ENCODE data around the gene STK11IP. TPM values are rescaled to one million over a fixed set of nuclear protein-coding genes. Genes with fewer than 3 reads are reported as not detected.

Gene STK11IP
- total RNA-seq, 2 experiments from 2014 or later: 26.4 to 27.5 TPM

DNA sequence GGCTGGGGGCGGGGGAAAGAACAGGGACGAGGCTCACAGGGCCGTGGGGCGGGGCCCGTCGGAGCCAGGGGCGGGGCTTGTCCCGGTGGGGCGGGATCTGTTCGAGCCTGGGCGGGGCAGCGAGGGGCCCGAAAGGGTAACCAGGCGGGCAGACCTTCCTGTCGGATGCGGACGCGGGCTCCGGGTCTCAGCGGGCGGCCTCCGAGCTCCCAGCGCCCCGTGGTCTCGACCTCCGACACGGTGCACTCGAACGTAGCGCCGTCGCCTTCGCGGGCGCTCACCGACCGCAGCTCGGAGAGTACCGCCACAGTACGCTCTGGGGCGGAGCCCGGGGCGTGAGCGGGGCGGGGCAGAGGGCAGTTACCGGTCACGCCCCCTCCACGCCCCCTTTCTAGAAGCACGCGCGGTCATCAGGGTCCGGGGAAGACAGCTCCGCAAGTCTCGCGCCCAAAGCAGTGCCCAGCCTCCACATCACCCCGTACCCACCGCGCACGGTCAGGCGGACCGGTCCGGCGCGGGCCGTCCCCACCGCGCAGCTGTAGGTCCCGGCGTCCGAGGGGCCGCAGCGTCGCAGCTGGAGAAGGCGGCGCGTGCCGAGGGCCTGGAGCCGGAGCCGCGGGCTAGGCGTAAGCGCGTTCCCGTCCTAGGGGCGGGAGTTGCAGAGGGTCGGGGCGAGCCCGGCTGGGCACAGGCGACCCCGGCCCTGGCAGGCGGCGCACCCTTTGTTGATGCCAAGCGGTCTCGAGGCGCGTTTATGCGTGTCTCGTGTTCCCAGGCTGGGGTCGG, 45.1 kb upstream of the STK11IP start:
- ChIA-PET CTCF (interaction anchor here (0.7 to 4.2 kb wide), 6 partner anchors 8 to 150 kb away, joined by 3 to 23 read pairs (median 4); no protein-coding TSS in a partner anchor), POLR2A (interaction anchor here (0.7 to 1.2 kb wide), 2 partner anchors 8 to 53 kb away, joined by 3 to 4 read pairs; partner anchors contain the start of genes CHPF and TMEM198)
- Mint-ChIP-seq H3K27ac (no peak overlapping the region), H3K36me3 (ENCODE audit: low read depth) (no peaks in the 10 kb centered on the region), H3K4me1 (ENCODE audit: low read depth) (no peaks in the 10 kb centered on the region), H3K9me3 (no peaks in the 10 kb centered on the region), H3K27me3 (peaks cover 37% of the 10 kb centered on the region), H3K4me3 (peak overlapping the region; percentile 74)
- peak; percentile 87 for DNase-seq
- peak; percentile 92 for ATAC-seq
- TF ChIP-seq CTCF (IDR thresholded peaks at IDR 0.05): no peak
- intact Hi-C loops (cut with micrococcal nuclease): no loop called here

- H3K9me3 Mint-ChIP-seq: no peaks in the 10 kb centered on the region
- DNase-seq (no peak), ATAC-seq (no peak)
- no peak for TF ChIP-seq CTCF (IDR thresholded peaks at IDR 0.05)
- H3K36me3 Mint-ChIP-seq (ENCODE audit: low read depth): no peaks in the 10 kb centered on the region
- intact Hi-C loops (cut with micrococcal nuclease): no loop called here
- no peak overlapping the region for H3K27ac Mint-ChIP-seq
- peaks cover 37% of the 10 kb centered on the region for H3K27me3 Mint-ChIP-seq
- no peaks in the 10 kb centered on the region for H3K4me1 Mint-ChIP-seq (ENCODE audit: low read depth)
- POLR2A ChIA-PET: interaction anchor here (1.2 kb wide), 1 partner anchor 53 kb away, joined by 3 read pairs; no protein-coding TSS in a partner anchor
- CTCF ChIA-PET: interaction anchor here (0.7 to 4.2 kb wide), 3 partner anchors 8 to 90 kb away, joined by 3 to 23 read pairs (median 3); no protein-coding TSS in a partner anchor
- peak overlapping the region; percentile 24 for H3K4me3 Mint-ChIP-seq
Observed at GRCh38 chr2:219553168-219553417, 44.6 kb upstream of the STK11IP start.

DNA sequence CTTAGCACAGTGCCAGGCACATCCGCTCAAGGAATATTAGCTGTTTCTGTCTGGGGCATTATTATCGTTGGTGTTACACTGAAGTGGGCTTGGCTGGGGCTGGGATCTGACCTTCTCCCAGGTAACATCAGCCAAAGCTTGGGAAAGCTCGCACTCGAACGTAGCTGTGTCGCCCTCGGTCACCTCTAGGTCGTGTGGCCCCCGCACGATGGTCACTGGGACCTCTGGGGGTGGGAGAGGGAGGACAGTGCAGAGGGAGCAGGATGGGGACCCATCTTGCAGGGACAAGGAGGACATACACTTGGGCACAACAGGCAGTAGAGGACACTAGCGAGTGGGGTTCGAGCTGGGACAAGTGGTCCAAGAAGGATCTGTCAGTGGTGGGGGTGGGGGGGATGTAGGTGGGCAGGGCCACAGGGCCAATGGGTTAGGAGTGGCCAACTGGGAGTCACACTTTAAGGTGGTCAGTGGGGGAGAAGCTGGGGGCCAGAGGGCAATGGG, 44.1 kb upstream of the STK11IP start:
- no peak for DNase-seq
- no peak overlapping the region for H3K27ac Mint-ChIP-seq
- H3K36me3 Mint-ChIP-seq (ENCODE audit: low read depth): no peaks in the 10 kb centered on the region
- ChIA-PET POLR2A (no interaction called here), CTCF (interaction anchor here (0.9 to 4.2 kb wide), 2 partner anchors 9 to 12 kb away, joined by 3 to 23 read pairs; no protein-coding TSS in a partner anchor)
- no peak for TF ChIP-seq CTCF (IDR thresholded peaks at IDR 0.05)
- peak overlapping the region; percentile 24 for H3K4me3 Mint-ChIP-seq
- H3K4me1 Mint-ChIP-seq (ENCODE audit: low read depth): no peaks in the 10 kb centered on the region
- no peak for ATAC-seq
- intact Hi-C loops (cut with micrococcal nuclease): no loop called here
- no peaks in the 10 kb centered on the region for H3K9me3 Mint-ChIP-seq
- peaks cover 34% of the 10 kb centered on the region for H3K27me3 Mint-ChIP-seq

DNA sequence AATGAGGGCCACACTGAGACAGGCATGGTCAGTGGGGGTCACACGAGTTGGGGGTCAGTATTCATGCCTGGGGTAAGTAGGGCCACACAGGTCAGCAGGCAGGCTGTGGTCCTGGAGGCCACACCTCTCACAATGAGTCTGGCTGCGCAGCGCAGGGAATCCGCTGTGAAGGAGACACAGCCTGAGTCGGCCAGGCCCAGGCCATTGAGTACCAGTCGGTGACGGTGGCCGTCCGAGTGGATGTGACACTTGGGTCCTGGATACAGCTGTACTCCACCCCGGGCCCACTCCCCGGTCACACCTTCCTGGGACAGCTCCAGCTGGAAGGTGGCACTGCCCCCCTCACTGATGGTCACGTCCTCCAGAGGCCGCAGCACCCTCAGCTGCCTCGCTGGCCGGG, 43.3 kb upstream of the STK11IP start:
- no peak for TF ChIP-seq CTCF (IDR thresholded peaks at IDR 0.05)
- POLR2A ChIA-PET: no interaction called here
- Mint-ChIP-seq H3K27me3 (peaks cover 32% of the 10 kb centered on the region), H3K9me3 (no peaks in the 10 kb centered on the region), H3K27ac (no peak overlapping the region), H3K4me3 (no peak overlapping the region), H3K36me3 (ENCODE audit: low read depth) (no peaks in the 10 kb centered on the region), H3K4me1 (ENCODE audit: low read depth) (no peaks in the 10 kb centered on the region)
- no peak for DNase-seq
- no peak for ATAC-seq
- CTCF ChIA-PET: interaction anchor here (1.4 to 4.2 kb wide), 2 partner anchors 13 kb away, joined by 3 to 23 read pairs; no protein-coding TSS in a partner anchor
- intact Hi-C loops (cut with micrococcal nuclease): no loop called here

DNA sequence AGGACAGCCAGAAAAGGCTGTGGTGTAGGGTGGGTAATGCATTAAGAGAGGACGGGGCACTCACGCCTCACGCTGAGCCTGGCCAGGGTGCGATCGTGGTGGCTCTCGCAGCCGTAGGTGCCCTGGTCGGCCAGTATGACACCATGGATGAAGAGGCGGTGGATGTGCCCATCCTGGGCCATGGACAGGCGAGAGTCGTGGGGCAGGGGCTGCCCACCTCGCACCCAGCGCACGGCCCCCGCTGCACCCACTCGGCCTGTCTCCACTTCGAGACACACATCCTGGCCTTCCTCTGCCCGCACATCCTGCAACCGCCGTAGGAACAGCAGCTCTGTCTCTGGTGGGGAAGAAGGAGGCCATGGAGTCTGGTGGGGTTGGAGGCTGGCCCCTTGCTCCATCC, 41.7 kb upstream of the STK11IP start:
- ChIA-PET CTCF (interaction anchor here (0.7 to 1.8 kb wide), 3 partner anchors 15 to 153 kb away, joined by 3 to 4 read pairs (median 3); no protein-coding TSS in a partner anchor), POLR2A (no interaction called here)
- Mint-ChIP-seq H3K4me1 (ENCODE audit: low read depth) (no peaks in the 10 kb centered on the region), H3K27me3 (peaks cover 26% of the 10 kb centered on the region), H3K9me3 (no peaks in the 10 kb centered on the region), H3K4me3 (no peak overlapping the region), H3K36me3 (ENCODE audit: low read depth) (no peaks in the 10 kb centered on the region), H3K27ac (no peak overlapping the region)
- ATAC-seq (no peak), DNase-seq (no peak)
- intact Hi-C loops (cut with micrococcal nuclease): no loop called here
- no peak for TF ChIP-seq CTCF (IDR thresholded peaks at IDR 0.05)

Measured in activated CD8-positive, alpha-beta T cell treated with anti-CD3 and anti-CD28 coated beads for 36 hours (primary cell).